HG02759 (cell line): ENCODE results near the gene YTHDF2.

Experiments used
- ATAC-seq: cut with Tn5 transposase; IDR thresholded peaks from one replicate; pipeline ENCODE4 v1.9.1; 2021; ENCODE audit warnings: mild to moderate bottlenecking, moderate library complexity; ENCODE audit not compliant: unreplicated experiment

Gene YTHDF2

GRCh38 chr1:28796352-28797211 is 59.8 kb downstream of the YTHDF2 start:
- no peak for ATAC-seq

- no peak for ATAC-seq
Measured at GRCh38 chr1:28800324-28800723, 63.6 kb downstream of the YTHDF2 start.

GRCh38 chr1:28801461-28801860 is 64.7 kb downstream of the YTHDF2 start:
- no peak for ATAC-seq

- ATAC-seq, result no peak
Measured at GRCh38 chr1:28803051-28803450, 66.3 kb downstream of the YTHDF2 start.

GRCh38 chr1:28803662-28804061 is 66.9 kb downstream of the YTHDF2 start:
- ATAC-seq, result no peak

- no peak for ATAC-seq
Measured at GRCh38 chr1:28804071-28804470, 67.3 kb downstream of the YTHDF2 start.

- no peak for ATAC-seq
Measured at GRCh38 chr1:28807046-28807445, 70.3 kb downstream of the YTHDF2 start.

GRCh38 chr1:28807986-28808385 is 71.2 kb downstream of the YTHDF2 start:
- no peak for ATAC-seq

GRCh38 chr1:28811369-28811765 is 74.6 kb downstream of the YTHDF2 start:
- no peak for ATAC-seq

- no peak for ATAC-seq
Measured at GRCh38 chr1:28811766-28812668, 75.3 kb downstream of the YTHDF2 start, which contains the start of gene OPRD1. Gene OPRD1 (plus strand): TSS chr1:28812170. CDS start chr1:28812384, 214 bp downstream.

- ATAC-seq, result no peak
Measured at GRCh38 chr1:28812669-28813468, 76.1 kb downstream of the YTHDF2 start.

- ATAC-seq, result no peak
Measured at GRCh38 chr1:28813931-28814465, 77.3 kb downstream of the YTHDF2 start.

- ATAC-seq, result no peak
Measured at GRCh38 chr1:28815533-28816185, 78.9 kb downstream of the YTHDF2 start.

- ATAC-seq, result no peak
Measured at GRCh38 chr1:28817133-28817532, 80.4 kb downstream of the YTHDF2 start.

- no peak for ATAC-seq
Measured at GRCh38 chr1:28819020-28819419, 82.3 kb downstream of the YTHDF2 start.
